Right cardiac atrium (tissue), 5 donors: ENCODE measurements around the gene CLEC11A. TPM values are rescaled to one million over a fixed set of nuclear protein-coding genes. Genes with fewer than 3 reads are reported as not detected.
"Not testable (repeated sequence)": the region's sequence is repeated elsewhere in the genome, so short reads cannot be mapped to it uniquely, and the experiment has no call there.

ENCODE experiments used
- ATAC-seq, 2 donors: fragments of 200-7000 bp; cut with Tn5 transposase; one replicate each; pipeline versions ENCODE4 v1.8.0 to v1.9.1; 2020; ENCODE audit warnings: moderate library complexity in 2 of 2, mild to moderate bottlenecking in 1 of 2
- DNase-seq, 3 donors: peaks; one replicate each; pipeline ENCODE4 v3.0.0-alpha.2; 2020
- H3K27ac ChIP-seq: one replicate; pipeline ENCODE4 v1.5.1; 2013; ENCODE audit warnings: mild to moderate bottlenecking, low read length, control low read depth, moderate library complexity
- H3K27me3 ChIP-seq: one replicate; pipeline ENCODE4 v1.6.1; 2013; ENCODE audit not compliant: control insufficient read depth, insufficient read depth
- H3K4me1 ChIP-seq: one replicate; pipeline ENCODE4 v1.6.1; 2013; ENCODE audit warnings: low read length; ENCODE audit not compliant: control insufficient read depth, insufficient read depth
- H3K4me3 ChIP-seq: one replicate; pipeline ENCODE4 v1.5.1; 2013; ENCODE audit warnings: low read length, control low read depth
- H3K9me3 ChIP-seq: one replicate; pipeline ENCODE4 v1.6.1; 2013; ENCODE audit warnings: low read length; ENCODE audit not compliant: control insufficient read depth
- WGBS: extraction: QIAGEN DNeasy Blood & Tissue Kit; methylation state at CpG from one replicate; pipeline ENCODE4 v1.1.7; 2013; 5-methylcytosine and 5-hydroxymethylcytosine counted together
- intact Hi-C, 4 donors: fragments of 100-400 bp; cut with DNase I; formaldehyde crosslinking; loops; one replicate each; pipeline versions ENCODE4 v1.11.0 to v1.14.0; 2022 to 2023
- polyA plus RNA-seq: library from polyadenylated mRNA; stranded (reverse); fragments of 200-250 nt; gene quantifications from one replicate; pipeline ENCODE4 v1.2.3, GENCODE V29; 2013
- total RNA-seq, 4 donors: library from RNA; stranded (reverse); fragmentation: NEBNext Ultra II Directional; extraction: Animal tissue kit (Norgen Biotek cat#: 25700); gene quantifications; one replicate each; pipeline ENCODE4 v1.2.1, GENCODE V29; 2021
- donor health status: healthy with polysubstance abuse.
- donor health status: DM: no; HTN: yes; CAD: no.
- donor health status: DM: no; HTN: no; CAD: no.
- donor health status: DM: no; HTN: yes; CAD: no; lungs with severe emphysema.
- donor health status: DM: yes; HTN: yes; CAD: no.

Gene CLEC11A
- total and polyA plus RNA-seq, 5 donors, result 5.5 to 10.2 (median 9.9) TPM

DNA sequence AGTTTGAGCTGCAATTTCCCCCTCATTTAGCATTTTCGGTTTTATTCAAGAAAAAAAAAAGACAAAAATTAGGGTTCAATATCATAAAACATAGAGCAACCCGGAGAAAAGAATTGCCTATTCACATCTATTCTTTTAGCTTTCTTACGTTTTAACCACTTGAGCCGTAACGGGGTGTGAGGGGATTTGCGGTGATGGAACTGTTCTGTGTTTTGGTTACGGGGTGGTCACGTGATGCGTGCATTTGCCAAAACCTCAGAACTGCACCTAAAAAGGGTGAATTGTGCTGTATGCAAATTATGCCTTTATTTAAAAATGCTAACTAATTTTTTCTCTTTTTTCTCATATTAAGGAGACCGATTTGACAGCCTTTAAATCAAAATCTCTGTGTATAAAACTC lies 22.1 kb downstream of the CLEC11A start:
- Histone ChIP-seq H3K9me3 (no peaks in the 10 kb centered on the region), H3K27ac (no peak overlapping the region), H3K4me3 (no peak overlapping the region), H3K27me3 (no peaks in the 10 kb centered on the region), H3K4me1 (no peaks in the 10 kb centered on the region)
- DNase-seq (no peak), ATAC-seq (no peak)
- 82% methylated on average over 10 of the region's 10 CpGs for WGBS
- intact Hi-C loops, result no loop called here

- H3K4me1 ChIP-seq, DNase-seq, H3K27me3 ChIP-seq, H3K4me3 ChIP-seq, H3K27ac ChIP-seq, intact Hi-C loops, H3K9me3 ChIP-seq, ATAC-seq: not testable (repeated sequence)
- WGBS, result 90% methylated on average over 14 of the region's 14 CpGs
Observed at GRCh38 chr19:50747141-50747540, 24.0 kb downstream of the CLEC11A start.

- Histone ChIP-seq H3K9me3 (no peaks in the 10 kb centered on the region), H3K4me1 (no peaks in the 10 kb centered on the region), H3K27me3 (no peaks in the 10 kb centered on the region), H3K27ac (no peak overlapping the region), H3K4me3 (no peak overlapping the region)
- 53% methylated on average over 6 of the region's 6 CpGs for WGBS
- DNase-seq (no peak), ATAC-seq (no peak)
- intact Hi-C loops, result no loop called here
Observed at GRCh38 chr19:50749490-50749889, 26.3 kb downstream of the CLEC11A start.

DNA sequence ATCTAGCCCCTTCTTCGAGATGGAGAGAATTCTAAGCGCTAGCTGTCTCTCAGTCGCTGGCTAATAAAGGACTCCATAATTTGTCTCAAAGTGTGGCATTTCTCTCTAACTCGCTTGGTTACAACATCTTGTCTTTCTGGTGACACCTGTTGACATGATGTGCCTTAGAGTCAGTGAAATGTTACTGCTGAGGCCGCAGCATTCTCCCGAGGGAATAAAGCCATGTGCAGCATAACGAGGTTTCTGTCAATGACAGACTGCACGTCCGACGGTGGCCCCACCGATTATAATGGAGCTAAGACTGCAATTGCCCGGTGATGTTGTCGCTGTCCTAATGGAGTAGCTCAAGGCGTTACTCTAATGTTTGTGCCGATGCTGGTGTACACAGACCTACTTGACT lies 26.8 kb downstream of the CLEC11A start:
- H3K27ac ChIP-seq, result no peak overlapping the region
- H3K27me3 ChIP-seq, result no peaks in the 10 kb centered on the region
- ATAC-seq, result no peak

GRCh38 chr19:50753879-50754278 lies 30.7 kb downstream of the CLEC11A start:
- no peak overlapping the region for H3K4me3 ChIP-seq
- no peak for DNase-seq
- 78% methylated on average over 4 of the region's 4 CpGs for WGBS
- no peaks in the 10 kb centered on the region for H3K4me1 ChIP-seq
- no peaks in the 10 kb centered on the region for H3K27me3 ChIP-seq
- no peak overlapping the region for H3K27ac ChIP-seq
- ATAC-seq, result no peak
- intact Hi-C loops, result no loop called here
- no peaks in the 10 kb centered on the region for H3K9me3 ChIP-seq

More for the DNA sequence above, 26.8 kb downstream of the CLEC11A start:
- H3K4me1 ChIP-seq, result no peaks in the 10 kb centered on the region
- H3K4me3 ChIP-seq, result no peak overlapping the region
- 40% methylated on average over 15 of the region's 15 CpGs for WGBS
- intact Hi-C loops, result no loop called here
- H3K9me3 ChIP-seq, result no peaks in the 10 kb centered on the region
- no peak for DNase-seq

DNA sequence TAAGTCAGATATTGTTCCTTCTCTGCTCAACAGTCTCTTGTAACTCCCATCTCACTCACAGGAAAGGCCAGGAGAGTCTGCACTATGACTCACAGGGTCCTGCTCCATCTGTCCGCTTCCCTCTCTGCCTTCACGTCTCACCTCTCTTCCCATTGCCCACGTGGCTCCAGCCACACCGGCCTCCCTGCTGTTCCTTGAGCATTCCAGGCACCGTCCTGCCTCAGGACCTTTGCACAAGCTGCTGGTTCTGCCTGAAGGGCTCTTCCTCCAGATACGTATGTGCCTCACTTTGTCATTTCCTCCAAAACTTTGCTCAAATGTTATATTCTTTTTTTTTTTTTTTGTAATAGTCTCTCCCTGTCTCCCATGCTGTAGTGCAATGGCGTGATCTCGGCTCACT lies 33.1 kb downstream of the CLEC11A start:
- H3K9me3 ChIP-seq, DNase-seq, H3K27me3 ChIP-seq, intact Hi-C loops, H3K4me1 ChIP-seq, ATAC-seq, H3K27ac ChIP-seq, H3K4me3 ChIP-seq: not testable (repeated sequence)
- WGBS, result 63% methylated on average over 8 of the region's 8 CpGs

- H3K9me3 ChIP-seq, intact Hi-C loops, H3K4me1 ChIP-seq, DNase-seq, H3K27ac ChIP-seq, H3K4me3 ChIP-seq, H3K27me3 ChIP-seq, ATAC-seq: not testable (repeated sequence)
- WGBS, result over 99% methylated on average over 3 of the region's 3 CpGs
Observed at GRCh38 chr19:50757624-50758023, 34.5 kb downstream of the CLEC11A start.

GRCh38 chr19:50759076-50759475 lies 35.9 kb downstream of the CLEC11A start:
- H3K4me3 ChIP-seq, DNase-seq, ATAC-seq, H3K9me3 ChIP-seq, H3K27ac ChIP-seq, H3K27me3 ChIP-seq, intact Hi-C loops, H3K4me1 ChIP-seq: not testable (repeated sequence)
- WGBS, result 75% methylated on average over 18 of the region's 18 CpGs

DNA sequence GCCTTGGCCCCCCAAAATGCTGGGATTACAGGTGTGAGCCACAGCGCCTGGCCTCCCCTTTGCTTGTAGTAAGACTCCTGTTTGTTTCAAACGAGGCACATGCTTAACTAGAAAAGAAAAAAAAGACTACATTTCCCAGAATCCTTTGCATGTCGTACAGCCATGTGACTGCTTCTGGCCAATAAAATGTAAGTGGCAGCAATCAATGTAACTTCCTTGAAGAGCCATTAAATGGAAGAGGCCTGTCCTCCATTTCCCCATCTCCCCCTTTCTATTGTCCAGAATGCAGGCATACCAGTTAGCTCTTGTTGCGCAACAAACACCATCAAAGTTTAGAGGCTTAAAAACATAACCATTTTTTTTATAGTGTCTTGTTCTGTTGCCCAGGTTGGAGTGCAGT lies 36.7 kb downstream of the CLEC11A start:
- no peak for DNase-seq
- intact Hi-C loops, result no loop called here
- Histone ChIP-seq H3K4me3 (no peak overlapping the region), H3K9me3 (no peaks in the 10 kb centered on the region), H3K27me3 (no peaks in the 10 kb centered on the region), H3K4me1 (no peaks in the 10 kb centered on the region), H3K27ac (no peak overlapping the region)
- 72% methylated on average over 4 of the region's 4 CpGs for WGBS
- no peak for ATAC-seq

- H3K4me3 ChIP-seq, intact Hi-C loops, H3K9me3 ChIP-seq, H3K4me1 ChIP-seq, ATAC-seq, H3K27me3 ChIP-seq, DNase-seq, H3K27ac ChIP-seq: not testable (repeated sequence)
- 61% methylated on average over 3 of the region's 3 CpGs for whole genome bisulfite sequencing
Observed at GRCh38 chr19:50761501-50761900, 38.3 kb downstream of the CLEC11A start.

DNA sequence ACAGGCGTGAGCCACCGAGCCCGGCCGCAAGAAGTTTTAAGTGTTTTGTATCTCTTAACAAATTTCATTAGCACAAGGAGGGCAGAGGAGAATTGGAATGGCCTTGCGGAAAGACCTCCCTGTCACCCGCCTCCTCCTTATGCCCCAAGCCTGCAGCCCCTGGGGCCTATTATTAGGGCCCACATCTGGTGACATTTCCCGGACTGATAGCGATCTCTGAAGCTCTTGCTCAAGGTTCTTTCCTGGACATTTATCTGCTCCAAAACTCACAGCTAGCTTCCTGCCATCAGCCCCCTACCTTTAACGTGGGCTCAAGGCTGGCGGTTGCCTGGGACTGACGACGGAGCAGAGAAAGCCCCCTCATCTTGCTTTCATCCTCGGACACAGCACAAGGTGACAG lies 40.4 kb downstream of the CLEC11A start:
- DNase-seq, result not testable (repeated sequence)

DNA sequence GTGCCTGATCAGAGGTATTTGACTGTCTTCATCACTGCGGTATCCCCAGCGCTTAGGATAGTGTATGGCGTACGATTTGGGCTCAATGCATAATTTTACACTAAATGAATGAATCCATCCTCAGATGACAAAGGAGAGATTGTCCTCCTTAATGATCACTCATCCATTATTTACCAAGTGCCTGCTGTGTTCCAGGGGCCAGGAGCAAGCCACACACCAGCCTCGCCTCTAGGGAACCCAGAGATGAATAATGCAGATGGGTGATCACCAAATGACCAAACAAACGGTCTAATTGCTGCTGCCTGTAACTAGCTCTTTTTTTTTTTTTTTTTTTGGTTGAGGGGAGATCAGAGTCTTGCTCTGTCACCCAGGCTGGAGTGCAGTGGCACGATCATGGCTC lies 41.2 kb downstream of the CLEC11A start:
- H3K4me1 ChIP-seq, result no peaks in the 10 kb centered on the region
- no peak overlapping the region for H3K4me3 ChIP-seq
- H3K9me3 ChIP-seq, result no peaks in the 10 kb centered on the region
- intact Hi-C loops, result no loop called here
- WGBS, result 67% methylated on average over 7 of the region's 7 CpGs
- H3K27me3 ChIP-seq, result no peaks in the 10 kb centered on the region
- no peak for ATAC-seq
- no peak overlapping the region for H3K27ac ChIP-seq
- no peak for DNase-seq

More for the DNA sequence above, 40.4 kb downstream of the CLEC11A start:
- 67% methylated on average over 13 of the region's 13 CpGs for WGBS
- H3K9me3 ChIP-seq, H3K4me3 ChIP-seq, H3K27me3 ChIP-seq, H3K27ac ChIP-seq, H3K4me1 ChIP-seq, intact Hi-C loops, ATAC-seq: not testable (repeated sequence)
